ENCODE results near the gene IQGAP2. TPM values are rescaled to one million over a fixed set of nuclear protein-coding genes. Genes with fewer than 3 reads are reported as not detected.

Gene IQGAP2, protein sequence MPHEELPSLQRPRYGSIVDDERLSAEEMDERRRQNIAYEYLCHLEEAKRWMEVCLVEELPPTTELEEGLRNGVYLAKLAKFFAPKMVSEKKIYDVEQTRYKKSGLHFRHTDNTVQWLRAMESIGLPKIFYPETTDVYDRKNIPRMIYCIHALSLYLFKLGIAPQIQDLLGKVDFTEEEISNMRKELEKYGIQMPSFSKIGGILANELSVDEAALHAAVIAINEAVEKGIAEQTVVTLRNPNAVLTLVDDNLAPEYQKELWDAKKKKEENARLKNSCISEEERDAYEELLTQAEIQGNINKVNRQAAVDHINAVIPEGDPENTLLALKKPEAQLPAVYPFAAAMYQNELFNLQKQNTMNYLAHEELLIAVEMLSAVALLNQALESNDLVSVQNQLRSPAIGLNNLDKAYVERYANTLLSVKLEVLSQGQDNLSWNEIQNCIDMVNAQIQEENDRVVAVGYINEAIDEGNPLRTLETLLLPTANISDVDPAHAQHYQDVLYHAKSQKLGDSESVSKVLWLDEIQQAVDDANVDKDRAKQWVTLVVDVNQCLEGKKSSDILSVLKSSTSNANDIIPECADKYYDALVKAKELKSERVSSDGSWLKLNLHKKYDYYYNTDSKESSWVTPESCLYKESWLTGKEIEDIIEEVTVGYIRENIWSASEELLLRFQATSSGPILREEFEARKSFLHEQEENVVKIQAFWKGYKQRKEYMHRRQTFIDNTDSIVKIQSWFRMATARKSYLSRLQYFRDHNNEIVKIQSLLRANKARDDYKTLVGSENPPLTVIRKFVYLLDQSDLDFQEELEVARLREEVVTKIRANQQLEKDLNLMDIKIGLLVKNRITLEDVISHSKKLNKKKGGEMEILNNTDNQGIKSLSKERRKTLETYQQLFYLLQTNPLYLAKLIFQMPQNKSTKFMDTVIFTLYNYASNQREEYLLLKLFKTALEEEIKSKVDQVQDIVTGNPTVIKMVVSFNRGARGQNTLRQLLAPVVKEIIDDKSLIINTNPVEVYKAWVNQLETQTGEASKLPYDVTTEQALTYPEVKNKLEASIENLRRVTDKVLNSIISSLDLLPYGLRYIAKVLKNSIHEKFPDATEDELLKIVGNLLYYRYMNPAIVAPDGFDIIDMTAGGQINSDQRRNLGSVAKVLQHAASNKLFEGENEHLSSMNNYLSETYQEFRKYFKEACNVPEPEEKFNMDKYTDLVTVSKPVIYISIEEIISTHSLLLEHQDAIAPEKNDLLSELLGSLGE (N-terminal part only)
- total RNA-seq = 1.2 and 3.7 TPM in 2 replicates

DNA sequence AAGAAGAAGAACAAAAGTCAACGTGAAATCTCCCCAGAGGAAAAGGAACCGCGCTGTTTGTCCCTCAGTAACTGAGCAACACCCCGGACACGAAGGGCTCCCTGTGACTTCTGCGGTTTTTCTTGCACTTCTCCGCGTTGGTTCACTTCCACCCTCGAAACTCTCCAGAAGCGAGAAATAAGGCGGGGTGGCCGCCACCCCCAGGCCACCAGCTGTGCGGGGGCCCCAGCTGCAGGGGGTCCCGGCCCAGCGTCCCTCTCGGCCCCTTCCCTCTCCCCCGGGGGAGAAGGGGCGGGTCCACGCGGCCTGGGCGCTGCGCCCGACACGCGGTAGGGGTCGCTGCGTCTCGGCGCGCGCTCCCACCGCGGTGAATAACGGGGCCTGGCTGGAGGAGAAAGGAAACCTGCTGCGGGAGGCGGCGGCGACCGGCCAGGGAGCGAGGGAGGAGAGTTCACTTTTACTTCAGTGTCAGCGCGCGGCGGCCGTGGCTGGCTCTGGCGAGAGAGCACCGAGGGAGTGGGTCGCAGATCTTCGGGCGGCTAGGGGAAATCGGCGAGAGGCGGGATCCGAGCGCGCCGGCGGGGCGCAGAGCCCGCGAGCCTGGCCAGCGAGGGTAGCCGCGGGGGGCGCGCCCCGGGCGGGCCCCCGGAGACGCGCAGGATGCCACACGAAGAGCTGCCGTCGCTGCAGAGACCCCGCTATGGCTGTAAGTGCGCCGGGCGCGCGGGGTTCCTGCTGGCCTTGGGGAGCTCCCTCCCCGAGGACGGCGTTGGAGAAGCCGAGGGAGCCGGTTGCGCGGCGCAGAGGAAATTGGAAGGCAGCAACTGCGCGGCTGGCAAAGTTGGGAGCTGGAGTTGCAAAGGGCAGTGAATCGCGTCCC is at the start of gene IQGAP2:
Gene IQGAP2 (plus strand): TSS at position 400 of the 880 bp plus-strand sequence. CDS start 261 bp downstream, at position 661.

DNA sequence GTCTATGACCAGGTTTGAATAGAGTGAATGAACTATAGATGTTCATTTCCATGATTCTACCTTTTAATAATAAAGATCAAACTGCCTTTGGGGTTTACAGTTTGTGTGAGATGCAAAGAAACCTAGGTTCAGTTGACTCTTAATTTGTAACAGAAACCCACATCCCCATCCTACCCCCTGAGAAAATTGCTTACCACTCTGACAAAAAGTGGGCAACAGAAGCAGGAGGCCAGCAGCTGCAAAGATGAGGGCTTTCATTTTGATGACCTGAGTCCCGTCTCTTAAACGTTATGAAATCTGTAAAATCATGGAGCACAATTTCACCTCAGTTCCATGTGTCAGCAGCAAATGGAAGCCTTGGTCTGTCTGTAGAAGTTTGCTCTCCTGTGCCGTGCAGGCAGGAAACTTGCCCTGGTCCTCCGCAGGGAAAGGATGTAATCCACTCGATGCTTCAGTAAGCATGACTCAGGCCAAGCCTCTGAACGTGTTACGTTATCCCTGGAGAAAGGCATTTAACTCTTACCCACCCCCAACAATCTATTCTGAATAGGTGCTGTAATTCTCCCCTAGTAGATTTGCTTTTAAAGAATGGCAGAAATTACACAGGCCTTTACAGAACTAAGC is 220.0 kb downstream of the IQGAP2 start, which contains the start of gene F2RL2:
Gene F2RL2 (minus strand): TSS at position 431 of the 624 bp plus-strand sequence. CDS start 173 bp downstream, at position 258.

DNA sequence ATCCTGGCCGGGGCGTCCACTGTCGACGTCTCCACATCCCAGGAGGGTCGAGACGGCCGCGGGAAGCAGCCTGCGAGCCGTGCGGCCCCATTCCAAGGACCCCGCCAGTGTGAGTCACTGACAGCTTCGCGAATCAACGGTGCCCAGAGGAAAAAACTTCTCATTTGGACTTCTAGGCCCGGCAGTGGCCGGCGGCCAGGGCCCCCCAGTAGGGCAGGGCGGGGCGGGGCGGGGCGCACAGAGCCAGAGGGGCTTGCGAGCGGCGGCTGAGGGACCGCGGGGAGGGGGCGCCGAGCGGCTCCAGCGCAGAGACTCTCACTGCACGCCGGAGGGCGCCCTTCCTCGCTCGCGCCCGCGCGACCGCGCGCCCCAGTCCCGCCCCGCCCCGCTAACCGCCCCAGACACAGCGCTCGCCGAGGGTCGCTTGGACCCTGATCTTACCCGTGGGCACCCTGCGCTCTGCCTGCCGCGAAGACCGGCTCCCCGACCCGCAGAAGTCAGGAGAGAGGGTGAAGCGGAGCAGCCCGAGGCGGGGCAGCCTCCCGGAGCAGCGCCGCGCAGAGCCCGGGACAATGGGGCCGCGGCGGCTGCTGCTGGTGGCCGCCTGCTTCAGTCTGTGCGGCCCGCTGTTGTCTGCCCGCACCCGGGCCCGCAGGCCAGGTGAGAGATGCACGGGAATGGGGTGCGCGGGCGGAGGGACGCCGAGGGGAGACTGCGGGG is 312.8 kb downstream of the IQGAP2 start, which contains the start of gene F2R:
Gene F2R (plus strand): TSS at position 391 of the 720 bp plus-strand sequence. CDS start 182 bp downstream, at position 573.

Other genes with a start within 250 kb of the IQGAP2 start
- 10.0 and 10.4 TPM in 2 replicates for gene F2RL2, start 220.1 kb downstream of the IQGAP2 start, total RNA-seq

All from regular cardiac myocyte (primary cell).